A673 (cell line): ENCODE data around the gene TRMT11. TPM values are rescaled to one million over a fixed set of nuclear protein-coding genes. Genes with fewer than 3 reads are reported as not detected.

Experiments used
- BruUV-seq: library from RNA; stranded (reverse); fragments of 400-500 nt; replicated peaks from 2 replicates; lab custom pipeline; 2021; lab: Mats Ljungman, UMichigan
- CTCF ChIA-PET: fragments of 300-600 bp; sonication (Branson Sonifier 250); formaldehyde crosslinking; loops from one replicate; lab custom pipeline; 2022; ENCODE audit warnings: antibody characterized with exemption; lab: Charles Lee
- POLR2A ChIA-PET: fragments of 300-600 bp; sonication (Branson Sonifier 250); formaldehyde crosslinking; loops from one replicate; lab custom pipeline; 2022; ENCODE audit warnings: antibody characterized with exemption; ENCODE audit not compliant: low non-redundant PET; lab: Charles Lee
- DNase-seq: peaks from one replicate; pipeline ENCODE4 v3.0.0-alpha.2; 2015; ENCODE audit warnings: low spot score
- H3K27ac ChIP-seq: fragments of 200-600 bp; sonication (generic); 2 replicates; pipeline ENCODE4 v1.5.1; 2016; ENCODE audit warnings: mixed run types, low read depth, mild to moderate bottlenecking, mixed read lengths, antibody characterized with exemption, low read length; ENCODE audit not compliant: poor library complexity, severe bottlenecking
- H3K27me3 ChIP-seq: fragments of 200-600 bp; sonication (generic); replicated peaks from 2 replicates; pipeline ENCODE4 v1.6.1; 2017; ENCODE audit warnings: mixed run types, low read depth, mild to moderate bottlenecking, mixed read lengths, antibody characterized with exemption, low read length; ENCODE audit not compliant: insufficient read depth, poor library complexity
- H3K36me3 ChIP-seq: fragments of 200-600 bp; sonication (generic); 2 replicates; pipeline ENCODE4 v1.6.1; 2016; ENCODE audit warnings: mixed run types, mild to moderate bottlenecking, mixed read lengths, antibody characterized with exemption, low read length; ENCODE audit not compliant: insufficient read depth, poor library complexity, severe bottlenecking
- H3K4me1 ChIP-seq: fragments of 200-600 bp; sonication (generic); 2 replicates; pipeline ENCODE4 v1.6.1; 2017; ENCODE audit warnings: mixed run types, mild to moderate bottlenecking, mixed read lengths, antibody characterized with exemption, low read length; ENCODE audit not compliant: insufficient read depth, poor library complexity, severe bottlenecking
- H3K4me3 ChIP-seq: fragments of 200-600 bp; sonication (generic); 2 replicates; pipeline ENCODE4 v1.5.1; 2016; ENCODE audit warnings: low read depth, mixed run types, mild to moderate bottlenecking, mixed read lengths, low read length; ENCODE audit not compliant: poor library complexity, severe bottlenecking
- H3K9me3 ChIP-seq: fragments of 200-600 bp; sonication (generic); 2 replicates; pipeline ENCODE4 v1.6.1; 2016; ENCODE audit warnings: mixed run types, low read depth, mild to moderate bottlenecking, mixed read lengths, antibody characterized with exemption, low read length; ENCODE audit not compliant: poor library complexity, severe bottlenecking
- CTCF ChIP-seq: fragments of 300-800, 200-600 bp; sonication (generic); conservative IDR thresholded peaks from 2 replicates; pipeline ENCODE4 v1.5.1; 2017; ENCODE audit warnings: low read depth, mild to moderate bottlenecking, antibody characterized with exemption, low read length, moderate library complexity, mixed read lengths
- EZH2 ChIP-seq: fragments of 200-600 bp; sonication (generic); IDR thresholded peaks from 2 replicates; pipeline ENCODE4 v1.6.1; 2017; ENCODE audit warnings: borderline replicate concordance, low read depth, mild to moderate bottlenecking, mixed read lengths, antibody characterized with exemption, low read length; ENCODE audit not compliant: poor library complexity, severe bottlenecking
- intact Hi-C: fragments of 100-400 bp; cut with micrococcal nuclease; formaldehyde crosslinking; loops from one replicate; pipeline ENCODE4 v1.10.0; 2022; ENCODE audit not compliant: unreplicated experiment
- total RNA-seq: library from RNA; stranded (reverse); gene quantifications from 2 replicates; pipeline ENCODE4 v1.2.3, GENCODE V29; 2021

Gene TRMT11
- total RNA-seq, 1 experiment from 2014 or later = 29.1 TPM

- no peaks in the 10 kb centered on the region for H3K4me1 ChIP-seq
- TF ChIP-seq CTCF (no peak), EZH2 (no peak)
- intact Hi-C loops = no loop called here
- H3K36me3 ChIP-seq = no peaks in the 10 kb centered on the region
- no peaks in the 10 kb centered on the region for H3K9me3 ChIP-seq
- DNase-seq = no peak
- no TSS peak for BruUV-seq
- no peak overlapping the region for H3K27ac ChIP-seq
- ChIA-PET POLR2A (no interaction called here), CTCF (no interaction called here)
- no peaks in the 10 kb centered on the region for H3K27me3 ChIP-seq
- H3K4me3 ChIP-seq = no peak overlapping the region
Measured at GRCh38 chr6:126063512-126064146, 77.3 kb downstream of the TRMT11 start.

- ChIA-PET POLR2A (no interaction called here), CTCF (no interaction called here)
- no peak for DNase-seq
- H3K4me3 ChIP-seq = no peak overlapping the region
- TF ChIP-seq EZH2 = no peak
- no peak for TF ChIP-seq CTCF
- H3K4me1 ChIP-seq = no peaks in the 10 kb centered on the region
- intact Hi-C loops = no loop called here
- no peaks in the 10 kb centered on the region for H3K9me3 ChIP-seq
- no TSS peak for BruUV-seq
- H3K27me3 ChIP-seq = no peaks in the 10 kb centered on the region
- no peaks in the 10 kb centered on the region for H3K36me3 ChIP-seq
- H3K27ac ChIP-seq = no peak overlapping the region
Measured at GRCh38 chr6:126064257-126064747, 78.0 kb downstream of the TRMT11 start.

- no peak overlapping the region for H3K4me3 ChIP-seq
- BruUV-seq = no TSS peak
- intact Hi-C loops = no loop called here
- no peaks in the 10 kb centered on the region for H3K36me3 ChIP-seq
- H3K27me3 ChIP-seq = no peaks in the 10 kb centered on the region
- H3K27ac ChIP-seq = no peak overlapping the region
- TF ChIP-seq CTCF (no peak), EZH2 (no peak)
- H3K4me1 ChIP-seq = no peaks in the 10 kb centered on the region
- POLR2A ChIA-PET = no interaction called here
- no peaks in the 10 kb centered on the region for H3K9me3 ChIP-seq
- CTCF ChIA-PET = no interaction called here
- DNase-seq = no peak
Measured at GRCh38 chr6:126064748-126065401, 78.5 kb downstream of the TRMT11 start.
